ENCODE data around the gene CCT5.

Gene CCT5

DNA sequence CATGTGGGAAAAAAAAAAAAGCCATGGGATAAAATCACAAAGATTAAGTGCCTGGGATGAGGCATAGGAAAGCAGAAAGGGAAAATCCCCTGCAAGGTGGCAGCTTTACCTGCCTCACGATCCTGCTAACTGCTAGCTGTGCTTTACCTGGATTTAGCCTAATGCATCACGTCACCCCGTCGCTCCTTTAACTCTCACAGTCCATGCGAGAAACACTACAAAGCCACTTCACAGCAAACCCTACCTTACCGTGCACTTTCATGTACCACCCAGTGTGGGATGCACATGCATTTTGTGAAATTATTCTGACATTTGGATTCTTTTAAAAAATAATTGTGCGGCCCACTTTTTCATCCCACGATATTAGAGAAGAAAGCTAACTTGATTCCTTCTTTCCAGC is 31.4 kb upstream of the CCT5 start (continued):
- no peak for TF ChIP-seq PPARA (CRISPR knock-in tag; IDR thresholded peaks at IDR 0.05; ENCODE audit: borderline replicate concordance)
- TF ChIP-seq CSDC2 (CRISPR knock-in tag; IDR thresholded peaks at IDR 0.05): no peak
- TF ChIP-seq ZC3H10 (CRISPR knock-in tag; IDR thresholded peaks at IDR 0.05): no peak

DNA sequence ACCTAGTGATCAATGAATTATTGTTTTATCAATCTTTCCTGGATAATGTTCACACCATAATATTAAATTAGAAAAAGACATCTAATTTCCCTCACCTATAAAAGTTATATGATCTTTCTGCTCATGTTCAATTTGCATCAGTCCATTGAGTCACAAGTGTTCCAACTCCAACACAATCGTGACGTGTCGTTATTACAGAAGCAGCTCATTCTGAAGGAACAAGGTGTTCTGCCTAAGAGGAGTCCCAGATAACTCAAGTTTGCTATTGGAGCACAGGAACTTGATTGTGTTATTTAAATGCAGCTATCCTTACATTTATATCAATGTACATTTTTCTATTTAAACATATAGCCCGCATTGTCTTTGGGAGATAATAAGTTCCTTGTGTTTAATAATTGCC is 31.0 kb upstream of the CCT5 start:
- ATAC-seq: no peak
- no peak for TF ChIP-seq PPARA (CRISPR knock-in tag; IDR thresholded peaks at IDR 0.05; ENCODE audit: borderline replicate concordance)
- no peak for TF ChIP-seq RARB (CRISPR knock-in tag; IDR thresholded peaks at IDR 0.05)
- TF ChIP-seq OSR1 (CRISPR knock-in tag; IDR thresholded peaks at IDR 0.05): no peak
- TF ChIP-seq GLIS3 (CRISPR knock-in tag; IDR thresholded peaks at IDR 0.05): no peak
- TF ChIP-seq, protein P1, sequence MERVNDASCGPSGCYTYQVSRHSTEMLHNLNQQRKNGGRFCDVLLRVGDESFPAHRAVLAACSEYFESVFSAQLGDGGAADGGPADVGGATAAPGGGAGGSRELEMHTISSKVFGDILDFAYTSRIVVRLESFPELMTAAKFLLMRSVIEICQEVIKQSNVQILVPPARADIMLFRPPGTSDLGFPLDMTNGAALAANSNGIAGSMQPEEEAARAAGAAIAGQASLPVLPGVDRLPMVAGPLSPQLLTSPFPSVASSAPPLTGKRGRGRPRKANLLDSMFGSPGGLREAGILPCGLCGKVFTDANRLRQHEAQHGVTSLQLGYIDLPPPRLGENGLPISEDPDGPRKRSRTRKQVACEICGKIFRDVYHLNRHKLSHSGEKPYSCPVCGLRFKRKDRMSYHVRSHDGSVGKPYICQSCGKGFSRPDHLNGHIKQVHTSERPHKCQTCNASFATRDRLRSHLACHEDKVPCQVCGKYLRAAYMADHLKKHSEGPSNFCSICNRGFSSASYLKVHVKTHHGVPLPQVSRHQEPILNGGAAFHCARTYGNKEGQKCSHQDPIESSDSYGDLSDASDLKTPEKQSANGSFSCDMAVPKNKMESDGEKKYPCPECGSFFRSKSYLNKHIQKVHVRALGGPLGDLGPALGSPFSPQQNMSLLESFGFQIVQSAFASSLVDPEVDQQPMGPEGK (CRISPR knock-in tag; IDR thresholded peaks at IDR 0.05; ENCODE audit: borderline replicate concordance): no peak
- no peak for TF ChIP-seq SNAI2 (CRISPR knock-in tag; IDR thresholded peaks at IDR 0.05)
- TF ChIP-seq, protein P2, sequence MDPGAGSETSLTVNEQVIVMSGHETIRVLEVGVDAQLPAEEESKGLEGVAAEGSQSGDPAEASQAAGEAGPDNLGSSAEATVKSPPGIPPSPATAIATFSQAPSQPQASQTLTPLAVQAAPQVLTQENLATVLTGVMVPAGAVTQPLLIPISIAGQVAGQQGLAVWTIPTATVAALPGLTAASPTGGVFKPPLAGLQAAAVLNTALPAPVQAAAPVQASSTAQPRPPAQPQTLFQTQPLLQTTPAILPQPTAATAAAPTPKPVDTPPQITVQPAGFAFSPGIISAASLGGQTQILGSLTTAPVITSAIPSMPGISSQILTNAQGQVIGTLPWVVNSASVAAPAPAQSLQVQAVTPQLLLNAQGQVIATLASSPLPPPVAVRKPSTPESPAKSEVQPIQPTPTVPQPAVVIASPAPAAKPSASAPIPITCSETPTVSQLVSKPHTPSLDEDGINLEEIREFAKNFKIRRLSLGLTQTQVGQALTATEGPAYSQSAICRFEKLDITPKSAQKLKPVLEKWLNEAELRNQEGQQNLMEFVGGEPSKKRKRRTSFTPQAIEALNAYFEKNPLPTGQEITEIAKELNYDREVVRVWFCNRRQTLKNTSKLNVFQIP (CRISPR knock-in tag; IDR thresholded peaks at IDR 0.05; ENCODE audit: borderline replicate concordance, low read depth): no peak
- no peak for TF ChIP-seq ZFP30 (CRISPR knock-in tag; IDR thresholded peaks at IDR 0.05)
- TF ChIP-seq CSDC2 (CRISPR knock-in tag; IDR thresholded peaks at IDR 0.05): no peak
- no peak for TF ChIP-seq ZNF565 (CRISPR knock-in tag; conservative IDR thresholded peaks at IDR 0.05; ENCODE audit: low read depth)
- TF ChIP-seq, protein P3, sequence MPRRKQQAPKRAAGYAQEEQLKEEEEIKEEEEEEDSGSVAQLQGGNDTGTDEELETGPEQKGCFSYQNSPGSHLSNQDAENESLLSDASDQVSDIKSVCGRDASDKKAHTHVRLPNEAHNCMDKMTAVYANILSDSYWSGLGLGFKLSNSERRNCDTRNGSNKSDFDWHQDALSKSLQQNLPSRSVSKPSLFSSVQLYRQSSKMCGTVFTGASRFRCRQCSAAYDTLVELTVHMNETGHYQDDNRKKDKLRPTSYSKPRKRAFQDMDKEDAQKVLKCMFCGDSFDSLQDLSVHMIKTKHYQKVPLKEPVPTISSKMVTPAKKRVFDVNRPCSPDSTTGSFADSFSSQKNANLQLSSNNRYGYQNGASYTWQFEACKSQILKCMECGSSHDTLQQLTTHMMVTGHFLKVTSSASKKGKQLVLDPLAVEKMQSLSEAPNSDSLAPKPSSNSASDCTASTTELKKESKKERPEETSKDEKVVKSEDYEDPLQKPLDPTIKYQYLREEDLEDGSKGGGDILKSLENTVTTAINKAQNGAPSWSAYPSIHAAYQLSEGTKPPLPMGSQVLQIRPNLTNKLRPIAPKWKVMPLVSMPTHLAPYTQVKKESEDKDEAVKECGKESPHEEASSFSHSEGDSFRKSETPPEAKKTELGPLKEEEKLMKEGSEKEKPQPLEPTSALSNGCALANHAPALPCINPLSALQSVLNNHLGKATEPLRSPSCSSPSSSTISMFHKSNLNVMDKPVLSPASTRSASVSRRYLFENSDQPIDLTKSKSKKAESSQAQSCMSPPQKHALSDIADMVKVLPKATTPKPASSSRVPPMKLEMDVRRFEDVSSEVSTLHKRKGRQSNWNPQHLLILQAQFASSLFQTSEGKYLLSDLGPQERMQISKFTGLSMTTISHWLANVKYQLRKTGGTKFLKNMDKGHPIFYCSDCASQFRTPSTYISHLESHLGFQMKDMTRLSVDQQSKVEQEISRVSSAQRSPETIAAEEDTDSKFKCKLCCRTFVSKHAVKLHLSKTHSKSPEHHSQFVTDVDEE (CRISPR knock-in tag; IDR thresholded peaks at IDR 0.05): no peak
- TF ChIP-seq, protein P4, sequence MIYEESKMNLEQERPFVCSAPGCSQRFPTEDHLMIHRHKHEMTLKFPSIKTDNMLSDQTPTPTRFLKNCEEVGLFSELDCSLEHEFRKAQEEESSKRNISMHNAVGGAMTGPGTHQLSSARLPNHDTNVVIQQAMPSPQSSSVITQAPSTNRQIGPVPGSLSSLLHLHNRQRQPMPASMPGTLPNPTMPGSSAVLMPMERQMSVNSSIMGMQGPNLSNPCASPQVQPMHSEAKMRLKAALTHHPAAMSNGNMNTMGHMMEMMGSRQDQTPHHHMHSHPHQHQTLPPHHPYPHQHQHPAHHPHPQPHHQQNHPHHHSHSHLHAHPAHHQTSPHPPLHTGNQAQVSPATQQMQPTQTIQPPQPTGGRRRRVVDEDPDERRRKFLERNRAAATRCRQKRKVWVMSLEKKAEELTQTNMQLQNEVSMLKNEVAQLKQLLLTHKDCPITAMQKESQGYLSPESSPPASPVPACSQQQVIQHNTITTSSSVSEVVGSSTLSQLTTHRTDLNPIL (CRISPR knock-in tag; IDR thresholded peaks at IDR 0.05; ENCODE audit: low read depth): no peak
- TF ChIP-seq ESRRG (CRISPR knock-in tag; IDR thresholded peaks at IDR 0.05): no peak
- no peak for TF ChIP-seq ZNF70 (CRISPR knock-in tag; IDR thresholded peaks at IDR 0.05)
- TF ChIP-seq, protein P5, sequence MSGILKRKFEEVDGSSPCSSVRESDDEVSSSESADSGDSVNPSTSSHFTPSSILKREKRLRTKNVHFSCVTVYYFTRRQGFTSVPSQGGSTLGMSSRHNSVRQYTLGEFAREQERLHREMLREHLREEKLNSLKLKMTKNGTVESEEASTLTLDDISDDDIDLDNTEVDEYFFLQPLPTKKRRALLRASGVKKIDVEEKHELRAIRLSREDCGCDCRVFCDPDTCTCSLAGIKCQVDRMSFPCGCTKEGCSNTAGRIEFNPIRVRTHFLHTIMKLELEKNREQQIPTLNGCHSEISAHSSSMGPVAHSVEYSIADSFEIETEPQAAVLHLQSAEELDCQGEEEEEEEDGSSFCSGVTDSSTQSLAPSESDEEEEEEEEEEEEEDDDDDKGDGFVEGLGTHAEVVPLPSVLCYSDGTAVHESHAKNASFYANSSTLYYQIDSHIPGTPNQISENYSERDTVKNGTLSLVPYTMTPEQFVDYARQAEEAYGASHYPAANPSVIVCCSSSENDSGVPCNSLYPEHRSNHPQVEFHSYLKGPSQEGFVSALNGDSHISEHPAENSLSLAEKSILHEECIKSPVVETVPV (CRISPR knock-in tag; IDR thresholded peaks at IDR 0.05): no peak
- TF ChIP-seq TCF4 (CRISPR knock-in tag; IDR thresholded peaks at IDR 0.05; ENCODE audit: borderline replicate concordance): no peak
- no peak for TF ChIP-seq ZNF8 (CRISPR knock-in tag; IDR thresholded peaks at IDR 0.05)

DNA sequence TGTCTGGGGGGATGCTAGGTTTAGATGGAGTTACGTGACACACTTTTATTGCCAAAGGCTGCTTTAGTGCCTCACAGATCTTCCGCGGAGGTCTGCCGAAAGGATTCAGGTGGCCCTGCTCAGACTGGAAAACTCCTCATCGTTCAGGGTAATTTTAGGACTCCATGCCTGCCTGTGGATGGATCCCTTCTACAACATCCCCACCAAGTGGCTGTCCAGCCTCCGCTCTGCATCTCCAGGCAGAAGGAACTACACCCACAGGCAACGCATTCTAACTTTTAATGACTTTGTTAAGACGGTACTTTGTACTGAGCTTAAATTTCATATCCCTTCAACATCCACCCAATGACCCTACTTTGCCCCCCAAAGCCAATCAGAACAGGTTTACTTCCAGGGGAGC is 29.8 kb upstream of the CCT5 start:
- TF ChIP-seq SNAI2 (CRISPR knock-in tag; IDR thresholded peaks at IDR 0.05) (no peak), ESRRG (CRISPR knock-in tag; IDR thresholded peaks at IDR 0.05) (no peak), CSDC2 (CRISPR knock-in tag; IDR thresholded peaks at IDR 0.05) (no peak), OSR1 (CRISPR knock-in tag; IDR thresholded peaks at IDR 0.05) (no peak), ZNF8 (CRISPR knock-in tag; IDR thresholded peaks at IDR 0.05) (no peak), ZFP3 (CRISPR knock-in tag; IDR thresholded peaks at IDR 0.05) (no peak), TOX (CRISPR knock-in tag; IDR thresholded peaks at IDR 0.05; ENCODE audit: borderline replicate concordance) (no peak)
- TF ChIP-seq, protein P3 (CRISPR knock-in tag; IDR thresholded peaks at IDR 0.05): no peak
- TF ChIP-seq, protein P4 (CRISPR knock-in tag; IDR thresholded peaks at IDR 0.05; ENCODE audit: low read depth): no peak
- TF ChIP-seq, protein P2 (CRISPR knock-in tag; IDR thresholded peaks at IDR 0.05; ENCODE audit: borderline replicate concordance, low read depth): no peak
- no peak for ATAC-seq

Data from SK-N-SH treated with all-trans-retinoic acid at 6 μM for 48 hours (cell line).